Smooth muscle cell (in vitro differentiated cells): Measurements from ENCODE around the gene GCC1. TPM values are rescaled to one million over a fixed set of nuclear protein-coding genes. Genes with fewer than 3 reads are reported as not detected.

Experiments used
- DNase-seq: peaks from one replicate; lab custom pipeline; 2025; ENCODE audit not compliant: unreplicated experiment; lab: John Stamatoyannopoulos, UW
- H2AFZ ChIP-seq: fragments of 200-600 bp; sonication (generic); 2 replicates; pipeline ENCODE4 v1.6.0; 2016; ENCODE audit warnings: antibody characterized with exemption, low read depth, mild to moderate bottlenecking
- H3F3A ChIP-seq: fragments of 200-600 bp; sonication (generic); 2 replicates; pipeline ENCODE4 v1.6.0; 2017; ENCODE audit warnings: antibody characterized with exemption, low read depth
- H3K27ac ChIP-seq: fragments of 200-600 bp; sonication (generic); 2 replicates; pipeline ENCODE4 v1.5.1; 2016; ENCODE audit warnings: low read depth, mild to moderate bottlenecking
- H3K27me3 ChIP-seq: fragments of 200-600 bp; sonication (generic); 2 replicates; pipeline ENCODE4 v1.6.1; 2016; ENCODE audit warnings: low read depth, mild to moderate bottlenecking
- H3K36me3 ChIP-seq: fragments of 200-600 bp; sonication (generic); 2 replicates; pipeline ENCODE4 v1.5.1; 2016; ENCODE audit warnings: low read depth
- H3K4me1 ChIP-seq: fragments of 200-600 bp; sonication (generic); 2 replicates; pipeline ENCODE4 v1.5.1; 2016; ENCODE audit warnings: low read depth
- H3K4me2 ChIP-seq: fragments of 200-600 bp; sonication (generic); 2 replicates; pipeline ENCODE4 v1.6.0; 2016; ENCODE audit warnings: mild to moderate bottlenecking
- H3K4me3 ChIP-seq: fragments of 200-600 bp; sonication (generic); 2 replicates; pipeline ENCODE4 v1.5.1; 2016; ENCODE audit warnings: mild to moderate bottlenecking
- H3K79me2 ChIP-seq: fragments of 200-600 bp; sonication (generic); 2 replicates; pipeline ENCODE4 v1.6.0; 2016; ENCODE audit warnings: low read depth, mild to moderate bottlenecking
- H3K9ac ChIP-seq: fragments of 200-600 bp; sonication (generic); 2 replicates; pipeline ENCODE4 v1.6.0; 2016; ENCODE audit warnings: low read depth
- H3K9me3 ChIP-seq: fragments of 200-600 bp; sonication (generic); replicated peaks from 2 replicates; pipeline ENCODE4 v1.5.1; 2016; ENCODE audit warnings: low read depth
- H4K20me1 ChIP-seq: fragments of 200-600 bp; sonication (generic); 2 replicates; pipeline ENCODE4 v1.6.0; 2016; ENCODE audit warnings: low read depth
- WGBS: methylation state at CpG from one replicate; pipeline ENCODE4 v1.1.7; 2016; ENCODE audit warnings: low lambda C conversion rate; 5-methylcytosine and 5-hydroxymethylcytosine counted together
- polyA plus RNA-seq: library from polyadenylated mRNA; unstranded; fragments of >200 nt; fragmentation: Nextera tagmentation; extraction: Ambion mirVana; gene quantifications from 2 replicates; pipeline ENCODE4 v1.2.1, GENCODE V29; 2016
- total RNA-seq: library from RNA; depleted of rRNA; stranded (reverse); fragments of >200 nt; gene quantifications from 2 replicates; pipeline ENCODE4 v1.2.3, GENCODE V29; 2014
- TF ChIP-seq, protein P1 (sequence below): fragments of 200-600 bp; sonication (generic); IDR thresholded peaks from 2 replicates; pipeline ENCODE4 v1.5.1; 2017; ENCODE audit warnings: borderline replicate concordance, mild to moderate bottlenecking, antibody characterized with exemption; ENCODE audit not compliant: insufficient read depth, poor library complexity, severe bottlenecking

GCC1 gene
- total and polyA plus RNA-seq, 2 experiments from 2014 or later, result 14.2 to 15.6 TPM

DNA sequence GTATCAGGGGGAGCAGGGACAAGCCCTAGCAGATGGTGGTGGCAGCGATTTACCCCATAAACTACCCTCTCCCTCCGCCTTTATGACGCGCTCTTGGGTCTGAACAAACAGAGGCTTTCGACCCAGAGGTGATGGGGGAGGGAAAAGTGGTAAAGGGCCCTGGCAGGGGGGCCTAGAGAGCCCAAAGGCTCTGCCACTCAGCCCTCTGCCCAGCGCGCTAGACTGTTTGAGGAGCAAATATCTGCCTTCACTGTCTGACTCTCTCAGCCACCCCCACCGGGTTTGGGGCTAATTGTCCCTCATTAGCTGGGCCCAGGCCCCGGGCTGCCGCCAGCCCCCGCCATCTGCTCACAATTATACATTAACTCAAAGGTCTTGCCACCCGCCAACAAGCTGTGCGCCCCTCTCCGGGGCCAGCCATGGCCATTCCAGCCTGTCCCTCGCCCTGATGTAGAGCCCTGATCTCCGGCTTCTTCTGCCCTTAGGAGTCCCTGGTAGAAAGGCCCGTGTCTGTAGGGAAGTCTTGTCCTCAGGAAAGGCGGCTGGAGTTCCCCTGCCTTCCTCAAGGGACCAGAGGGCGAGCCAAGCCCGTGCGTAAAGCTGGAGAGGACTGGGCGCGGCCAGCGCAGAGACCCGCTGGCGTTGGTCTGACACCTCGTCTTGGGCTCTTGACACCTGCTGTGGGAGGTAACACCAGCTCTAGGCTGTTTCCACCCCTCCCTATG, 34.4 kb upstream of the GCC1 start:
- H3F3A ChIP-seq, result no peaks in the 10 kb centered on the region
- no peak overlapping the region for H3K27ac ChIP-seq
- no peak overlapping the region for H3K4me2 ChIP-seq
- no peak for DNase-seq
- H3K4me3 ChIP-seq, result no peak overlapping the region
- H3K4me1 ChIP-seq, result no peaks in the 10 kb centered on the region
- no peak overlapping the region for H2AFZ ChIP-seq
- no peak overlapping the region for H3K9ac ChIP-seq
- TF ChIP-seq, protein P1, sequence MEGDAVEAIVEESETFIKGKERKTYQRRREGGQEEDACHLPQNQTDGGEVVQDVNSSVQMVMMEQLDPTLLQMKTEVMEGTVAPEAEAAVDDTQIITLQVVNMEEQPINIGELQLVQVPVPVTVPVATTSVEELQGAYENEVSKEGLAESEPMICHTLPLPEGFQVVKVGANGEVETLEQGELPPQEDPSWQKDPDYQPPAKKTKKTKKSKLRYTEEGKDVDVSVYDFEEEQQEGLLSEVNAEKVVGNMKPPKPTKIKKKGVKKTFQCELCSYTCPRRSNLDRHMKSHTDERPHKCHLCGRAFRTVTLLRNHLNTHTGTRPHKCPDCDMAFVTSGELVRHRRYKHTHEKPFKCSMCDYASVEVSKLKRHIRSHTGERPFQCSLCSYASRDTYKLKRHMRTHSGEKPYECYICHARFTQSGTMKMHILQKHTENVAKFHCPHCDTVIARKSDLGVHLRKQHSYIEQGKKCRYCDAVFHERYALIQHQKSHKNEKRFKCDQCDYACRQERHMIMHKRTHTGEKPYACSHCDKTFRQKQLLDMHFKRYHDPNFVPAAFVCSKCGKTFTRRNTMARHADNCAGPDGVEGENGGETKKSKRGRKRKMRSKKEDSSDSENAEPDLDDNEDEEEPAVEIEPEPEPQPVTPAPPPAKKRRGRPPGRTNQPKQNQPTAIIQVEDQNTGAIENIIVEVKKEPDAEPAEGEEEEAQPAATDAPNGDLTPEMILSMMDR, result no peak
- no peaks in the 10 kb centered on the region for H4K20me1 ChIP-seq
- peaks cover 96% of the 10 kb centered on the region for H3K27me3 ChIP-seq
- 28% methylated on average over 27 of the region's 27 CpGs for WGBS
- H3K36me3 ChIP-seq, result no peaks in the 10 kb centered on the region
- H3K79me2 ChIP-seq, result no peaks in the 10 kb centered on the region
- H3K9me3 ChIP-seq, result no peaks in the 10 kb centered on the region

DNA sequence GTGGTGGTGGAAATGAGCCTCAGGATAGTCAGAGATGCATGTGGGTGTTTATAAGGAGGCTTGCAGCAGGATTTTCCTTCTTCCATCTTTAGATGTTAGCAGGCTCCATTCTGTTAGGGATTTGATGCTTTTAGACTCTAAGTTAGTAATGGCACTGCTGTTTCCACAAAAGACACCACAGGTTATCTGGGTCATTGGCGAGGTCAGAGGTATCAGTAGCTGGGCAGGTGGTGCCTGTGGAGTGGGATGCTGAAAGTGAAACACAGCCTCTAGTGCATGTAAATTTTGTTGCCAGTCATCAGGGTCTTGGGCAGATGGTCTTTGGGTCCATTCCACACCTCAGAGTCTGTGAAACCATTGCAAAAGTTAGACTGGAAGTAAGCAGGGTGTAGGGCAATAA, 33.4 kb upstream of the GCC1 start:
- H3K9me3 ChIP-seq, result no peaks in the 10 kb centered on the region
- 44% methylated on average over 1 of the region's 1 CpG for WGBS
- TF ChIP-seq, protein P1, result no peak

DNA sequence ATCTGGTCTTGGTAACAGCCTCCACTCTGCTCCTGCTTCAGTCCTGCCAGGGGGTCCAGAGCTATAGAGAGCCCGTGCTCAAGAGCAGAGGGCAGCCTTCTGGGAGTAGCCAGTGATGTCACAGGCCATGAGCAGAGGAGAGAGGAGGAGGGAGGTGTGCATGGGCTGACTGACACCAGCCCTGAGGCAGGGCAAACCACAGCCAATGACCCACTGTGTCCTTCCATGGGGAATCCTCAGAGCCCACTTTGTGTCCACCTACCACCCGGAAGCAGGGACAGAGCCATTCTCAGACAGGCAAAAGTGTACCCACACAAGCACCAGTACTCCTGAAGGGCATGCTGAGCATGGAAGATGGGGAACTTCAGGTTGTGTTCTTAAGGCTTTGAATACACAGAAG, 32.6 kb upstream of the GCC1 start, which contains the start of gene PAX4:
TSS of gene PAX4 (minus strand) at position 101 of the 400 bp plus-strand sequence. CDS start 2,214 bp downstream, outside the sequence.
- Histone ChIP-seq H3K4me1 (no peaks in the 10 kb centered on the region), H3F3A (no peaks in the 10 kb centered on the region), H3K79me2 (no peaks in the 10 kb centered on the region), H3K36me3 (no peaks in the 10 kb centered on the region), H3K27me3 (peaks cover 96% of the 10 kb centered on the region), H2AFZ (no peak within 1 kb of the TSS), H3K4me2 (no peak within 1 kb of the TSS), H4K20me1 (no peaks in the 10 kb centered on the region), H3K9ac (no peak within 1 kb of the TSS), H3K4me3 (no peak within 1 kb of the TSS), H3K27ac (no peak within 1 kb of the TSS), H3K9me3 (no peaks in the 10 kb centered on the region)
- DNase-seq, result no peak
- TF ChIP-seq, protein P1, result no peak
- WGBS, result 52% methylated on average over 2 of the region's 2 CpGs

More for the DNA sequence above, 33.4 kb upstream of the GCC1 start:
- no peaks in the 10 kb centered on the region for H3F3A ChIP-seq
- no peak overlapping the region for H3K4me2 ChIP-seq
- H3K36me3 ChIP-seq, result no peaks in the 10 kb centered on the region
- no peak overlapping the region for H2AFZ ChIP-seq
- no peaks in the 10 kb centered on the region for H3K79me2 ChIP-seq
- no peak for DNase-seq
- H4K20me1 ChIP-seq, result no peaks in the 10 kb centered on the region
- H3K4me1 ChIP-seq, result no peaks in the 10 kb centered on the region
- no peak overlapping the region for H3K9ac ChIP-seq
- H3K27me3 ChIP-seq, result peaks cover 96% of the 10 kb centered on the region
- no peak overlapping the region for H3K27ac ChIP-seq
- H3K4me3 ChIP-seq, result no peak overlapping the region

DNA sequence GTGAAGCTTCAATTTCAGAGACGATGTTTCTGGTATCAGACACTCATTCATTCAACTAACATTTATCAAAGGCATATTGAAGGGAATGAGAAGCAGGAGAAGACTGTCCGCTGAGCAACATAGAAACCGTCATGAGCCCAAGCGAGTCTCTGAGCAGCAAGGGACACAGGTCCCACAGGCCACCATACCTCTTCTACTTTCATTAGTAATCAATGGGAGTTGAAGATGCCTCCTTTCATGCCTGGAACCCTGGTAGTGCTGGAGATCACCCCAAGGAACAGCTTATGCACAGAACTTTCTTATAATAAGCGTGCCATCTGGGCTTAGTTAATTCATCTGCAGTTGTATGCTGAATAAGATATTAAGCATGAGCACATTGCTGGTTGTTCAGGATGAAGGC, 31.3 kb upstream of the GCC1 start:
- H2AFZ ChIP-seq, result no peak overlapping the region
- peaks cover 85% of the 10 kb centered on the region for H3K27me3 ChIP-seq
- no peaks in the 10 kb centered on the region for H3K36me3 ChIP-seq
- WGBS, result 92% methylated on average over 5 of the region's 5 CpGs
- no peak overlapping the region for H3K9ac ChIP-seq
- TF ChIP-seq, protein P1, result no peak
- H3K4me1 ChIP-seq, result no peaks in the 10 kb centered on the region
- H3K4me3 ChIP-seq, result no peak overlapping the region
- H4K20me1 ChIP-seq, result no peaks in the 10 kb centered on the region
- DNase-seq, result no peak
- H3K4me2 ChIP-seq, result no peak overlapping the region
- no peaks in the 10 kb centered on the region for H3K79me2 ChIP-seq
- no peaks in the 10 kb centered on the region for H3K9me3 ChIP-seq
- no peak overlapping the region for H3K27ac ChIP-seq
- H3F3A ChIP-seq, result no peaks in the 10 kb centered on the region
